Panc1 (cell line): ENCODE results near the gene ZNF345. TPM values are rescaled to one million over a fixed set of nuclear protein-coding genes. Genes with fewer than 3 reads are reported as not detected.

Experiments used
- ATAC-seq: fragments of 200-7000 bp; cut with Tn5 transposase; 2 replicates; pipeline ENCODE4 v1.9.1; 2020; ENCODE audit warnings: mild to moderate bottlenecking, moderate library complexity
- BruUV-seq: library from RNA; stranded (reverse); fragments of 400-500 nt; replicated peaks from 2 replicates; lab custom pipeline; 2021; lab: Mats Ljungman, UMichigan
- CTCF ChIA-PET: fragments of 300-600 bp; sonication (Branson Sonifier 250); formaldehyde crosslinking; loops from one replicate; lab custom pipeline; 2022; ENCODE audit warnings: antibody characterized with exemption; lab: Charles Lee
- POLR2A ChIA-PET: fragments of 300-600 bp; sonication (Branson Sonifier 250); formaldehyde crosslinking; loops from one replicate; lab custom pipeline; 2022; ENCODE audit warnings: antibody characterized with exemption; lab: Charles Lee
- DNase-seq: peaks from one replicate; pipeline ENCODE4 v3.0.0-alpha.2; 2010; ENCODE audit warnings: low read depth, low spot score
- H3K27ac ChIP-seq: 2 replicates; pipeline ENCODE4 v1.5.1; 2011; ENCODE audit warnings: mild to moderate bottlenecking, low read length, inconsistent platforms
- H3K27me3 ChIP-seq: fragments of 200-500 bp; sonication (Bioruptor generic); 2 replicates; pipeline ENCODE4 v1.6.0; 2014; ENCODE audit warnings: low read length, inconsistent platforms; ENCODE audit not compliant: control insufficient read depth, insufficient read depth
- H3K36me3 ChIP-seq: fragments of 200-500 bp; sonication (Bioruptor generic); 2 replicates; pipeline ENCODE4 v1.5.1; 2014; ENCODE audit warnings: inconsistent platforms, mild to moderate bottlenecking, low read length, moderate library complexity; ENCODE audit not compliant: control insufficient read depth, insufficient read depth
- H3K4me1 ChIP-seq: 2 replicates; pipeline ENCODE4 v1.5.1; 2011; ENCODE audit warnings: inconsistent platforms, mild to moderate bottlenecking, low read length, moderate library complexity; ENCODE audit not compliant: control insufficient read depth, insufficient read depth
- H3K4me3 ChIP-seq, 2 experiments: 2 replicates each; pipeline ENCODE4 v1.5.1; 2011 to 2012; ENCODE audit warnings: low read depth in 2 of 2, low read length in 2 of 2, mild to moderate bottlenecking in 2 of 2, inconsistent platforms in 1 of 2, moderate library complexity in 1 of 2
- H3K9me3 ChIP-seq: fragments of 200-500 bp; sonication (Bioruptor generic); 2 replicates; pipeline ENCODE4 v1.5.1; 2014; ENCODE audit warnings: low read depth, mild to moderate bottlenecking, inconsistent platforms, low read length, moderate library complexity; ENCODE audit not compliant: control insufficient read depth, insufficient read depth
- POLR2AphosphoS5 ChIP-seq: IDR thresholded peaks from 2 replicates; pipeline ENCODE4 v1.6.1; 2012; ENCODE audit warnings: mild to moderate bottlenecking, low read depth, low read length, moderate library complexity
- SIN3A ChIP-seq: IDR thresholded peaks from 2 replicates; pipeline ENCODE4 v1.6.1; 2012; ENCODE audit warnings: low read depth, mild to moderate bottlenecking, low read length, moderate library complexity, borderline replicate concordance; ENCODE audit not compliant: insufficient read depth
- TCF7L2 ChIP-seq: IDR thresholded peaks from 2 replicates; pipeline ENCODE4 v1.6.1; 2011; ENCODE audit warnings: mild to moderate bottlenecking, low read depth, low read length, inconsistent platforms
- in situ Hi-C: cut with HindIII; loops from 2 replicates; pipeline ENCODE4 v1.10.0; 2016; ENCODE audit warnings: low sequenced_read_pairs, low pct_unique_long_range_greater_than_20kb
- intact Hi-C: fragments of 100-400 bp; cut with micrococcal nuclease; formaldehyde crosslinking; loops from one replicate; pipeline ENCODE4 v1.10.0; 2022; ENCODE audit not compliant: unreplicated experiment
- total RNA-seq: library from RNA; stranded (reverse); gene quantifications from one replicate; pipeline ENCODE4 v1.2.1, GENCODE V29; 2021; ENCODE audit not compliant: unreplicated experiment
- TF ChIP-seq, protein P1 (sequence below), 2 experiments: IDR thresholded peaks; 2 replicates each; pipeline ENCODE4 v1.6.1; 2011 to 2012; ENCODE audit warnings: low read depth in 2 of 2, control low read depth in 1 of 2, low read length in 1 of 2, mild to moderate bottlenecking in 1 of 2, moderate library complexity in 1 of 2; ENCODE audit not compliant: insufficient read depth in 1 of 2
- TF ChIP-seq, protein P2 (sequence below): fragments of 450-650 bp; IDR thresholded peaks from 2 replicates; pipeline ENCODE4 v1.5.1; 2017; ENCODE audit warnings: mild to moderate bottlenecking

The ZNF345 gene
- total RNA-seq, 1 experiment from 2014 or later = 3.8 TPM

- intact Hi-C loops (no loop called here), in situ Hi-C loops (no loop called here)
- Histone ChIP-seq H3K9me3 (peaks cover 80% of the 10 kb centered on the region), H3K27ac (no peak overlapping the region), H3K4me3 (no peak overlapping the region), H3K4me1 (no peaks in the 10 kb centered on the region), H3K36me3 (peaks cover 4% of the 10 kb centered on the region; the same call in 1 of the 2 replicates), H3K27me3 (no peaks in the 10 kb centered on the region)
- ChIA-PET CTCF (no interaction called here), POLR2A (interaction anchor here (0.5 kb wide), 1 partner anchor 58 kb away, joined by 4 read pairs; no protein-coding TSS in a partner anchor)
- TF ChIP-seq, protein P1, sequence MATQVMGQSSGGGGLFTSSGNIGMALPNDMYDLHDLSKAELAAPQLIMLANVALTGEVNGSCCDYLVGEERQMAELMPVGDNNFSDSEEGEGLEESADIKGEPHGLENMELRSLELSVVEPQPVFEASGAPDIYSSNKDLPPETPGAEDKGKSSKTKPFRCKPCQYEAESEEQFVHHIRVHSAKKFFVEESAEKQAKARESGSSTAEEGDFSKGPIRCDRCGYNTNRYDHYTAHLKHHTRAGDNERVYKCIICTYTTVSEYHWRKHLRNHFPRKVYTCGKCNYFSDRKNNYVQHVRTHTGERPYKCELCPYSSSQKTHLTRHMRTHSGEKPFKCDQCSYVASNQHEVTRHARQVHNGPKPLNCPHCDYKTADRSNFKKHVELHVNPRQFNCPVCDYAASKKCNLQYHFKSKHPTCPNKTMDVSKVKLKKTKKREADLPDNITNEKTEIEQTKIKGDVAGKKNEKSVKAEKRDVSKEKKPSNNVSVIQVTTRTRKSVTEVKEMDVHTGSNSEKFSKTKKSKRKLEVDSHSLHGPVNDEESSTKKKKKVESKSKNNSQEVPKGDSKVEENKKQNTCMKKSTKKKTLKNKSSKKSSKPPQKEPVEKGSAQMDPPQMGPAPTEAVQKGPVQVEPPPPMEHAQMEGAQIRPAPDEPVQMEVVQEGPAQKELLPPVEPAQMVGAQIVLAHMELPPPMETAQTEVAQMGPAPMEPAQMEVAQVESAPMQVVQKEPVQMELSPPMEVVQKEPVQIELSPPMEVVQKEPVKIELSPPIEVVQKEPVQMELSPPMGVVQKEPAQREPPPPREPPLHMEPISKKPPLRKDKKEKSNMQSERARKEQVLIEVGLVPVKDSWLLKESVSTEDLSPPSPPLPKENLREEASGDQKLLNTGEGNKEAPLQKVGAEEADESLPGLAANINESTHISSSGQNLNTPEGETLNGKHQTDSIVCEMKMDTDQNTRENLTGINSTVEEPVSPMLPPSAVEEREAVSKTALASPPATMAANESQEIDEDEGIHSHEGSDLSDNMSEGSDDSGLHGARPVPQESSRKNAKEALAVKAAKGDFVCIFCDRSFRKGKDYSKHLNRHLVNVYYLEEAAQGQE (IDR thresholded peaks at IDR 0.05; ENCODE audit: insufficient read depth in 1 of 2, low read depth in 2 of 2, low read length in 1 of 2) = no peak
- TF ChIP-seq, protein P2, sequence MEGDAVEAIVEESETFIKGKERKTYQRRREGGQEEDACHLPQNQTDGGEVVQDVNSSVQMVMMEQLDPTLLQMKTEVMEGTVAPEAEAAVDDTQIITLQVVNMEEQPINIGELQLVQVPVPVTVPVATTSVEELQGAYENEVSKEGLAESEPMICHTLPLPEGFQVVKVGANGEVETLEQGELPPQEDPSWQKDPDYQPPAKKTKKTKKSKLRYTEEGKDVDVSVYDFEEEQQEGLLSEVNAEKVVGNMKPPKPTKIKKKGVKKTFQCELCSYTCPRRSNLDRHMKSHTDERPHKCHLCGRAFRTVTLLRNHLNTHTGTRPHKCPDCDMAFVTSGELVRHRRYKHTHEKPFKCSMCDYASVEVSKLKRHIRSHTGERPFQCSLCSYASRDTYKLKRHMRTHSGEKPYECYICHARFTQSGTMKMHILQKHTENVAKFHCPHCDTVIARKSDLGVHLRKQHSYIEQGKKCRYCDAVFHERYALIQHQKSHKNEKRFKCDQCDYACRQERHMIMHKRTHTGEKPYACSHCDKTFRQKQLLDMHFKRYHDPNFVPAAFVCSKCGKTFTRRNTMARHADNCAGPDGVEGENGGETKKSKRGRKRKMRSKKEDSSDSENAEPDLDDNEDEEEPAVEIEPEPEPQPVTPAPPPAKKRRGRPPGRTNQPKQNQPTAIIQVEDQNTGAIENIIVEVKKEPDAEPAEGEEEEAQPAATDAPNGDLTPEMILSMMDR = no peak
- TF ChIP-seq TCF7L2 (no peak), SIN3A (no peak), POLR2AphosphoS5 (no peak)
- ATAC-seq (no peak), DNase-seq (no peak)
- no TSS peak for BruUV-seq
Observed at GRCh38 chr19:36821758-36822157, 28.9 kb upstream of the ZNF345 start.

- in situ Hi-C loops (no loop called here), intact Hi-C loops (no loop called here)
- BruUV-seq = no TSS peak
- Histone ChIP-seq H3K36me3 (no peaks in the 10 kb centered on the region), H3K27me3 (no peaks in the 10 kb centered on the region), H3K4me3 (no peak overlapping the region), H3K4me1 (peaks cover 3% of the 10 kb centered on the region; the same call in 1 of the 2 replicates), H3K9me3 (peaks cover 59% of the 10 kb centered on the region), H3K27ac (no peak overlapping the region)
- DNase-seq (no peak), ATAC-seq (no peak)
- no peak for TF ChIP-seq POLR2AphosphoS5
- TF ChIP-seq, protein P1 (IDR thresholded peaks at IDR 0.05; ENCODE audit: insufficient read depth in 1 of 2, low read depth in 2 of 2, low read length in 1 of 2) = no peak
- TF ChIP-seq, protein P2 = no peak
- TF ChIP-seq SIN3A = no peak
- no peak for TF ChIP-seq TCF7L2
- POLR2A ChIA-PET = no interaction called here
- CTCF ChIA-PET = no interaction called here
Observed at GRCh38 chr19:36833430-36833829, 17.2 kb upstream of the ZNF345 start.
